T47D (cell line): ENCODE data around the gene MIPOL1.
"Not testable (repeated sequence)": the region's sequence is repeated elsewhere in the genome, so short reads cannot be mapped to it uniquely, and the experiment has no call there.

Experiments used
- DNase-seq, 2 experiments: peaks; one replicate each; pipeline versions ENCODE4 v3.0.0 to v3.0.0-alpha.2; 2011 to 2012; ENCODE audit warnings: low read depth in 1 of 2, low spot score in 1 of 2
- JUND ChIP-seq: IDR thresholded peaks from 2 replicates; pipeline ENCODE4 v1.6.1; 2012; ENCODE audit warnings: low read depth
- in situ Hi-C: cut with HindIII; loops from 2 replicates; pipeline ENCODE4 v1.10.0; 2016; ENCODE audit warnings: low sequenced_read_pairs, low pct_unique_long_range_greater_than_20kb

Gene MIPOL1

DNA sequence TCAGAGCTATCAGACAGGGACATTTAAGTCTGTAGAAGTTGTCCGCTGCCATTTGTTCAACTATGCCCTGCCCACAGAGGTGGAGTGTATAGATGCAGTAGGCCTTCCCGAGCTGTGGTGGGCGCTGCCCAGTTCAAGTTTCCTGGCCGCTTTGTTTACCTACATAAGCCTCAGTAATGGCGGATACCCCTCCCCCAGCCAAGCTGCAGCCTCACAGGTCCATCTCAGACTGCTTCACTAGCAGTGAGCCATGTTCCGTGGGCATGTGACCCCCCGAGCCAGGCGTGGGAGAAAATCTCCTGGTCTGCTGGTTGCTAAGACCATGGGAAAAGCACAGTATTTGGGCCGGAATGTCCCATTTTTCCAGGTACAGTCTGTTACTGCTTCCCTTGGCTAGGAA, 165.9 kb downstream of the MIPOL1 start:
- no peak for DNase-seq
- no peak for TF ChIP-seq JUND
- in situ Hi-C loops = no loop called here

DNA sequence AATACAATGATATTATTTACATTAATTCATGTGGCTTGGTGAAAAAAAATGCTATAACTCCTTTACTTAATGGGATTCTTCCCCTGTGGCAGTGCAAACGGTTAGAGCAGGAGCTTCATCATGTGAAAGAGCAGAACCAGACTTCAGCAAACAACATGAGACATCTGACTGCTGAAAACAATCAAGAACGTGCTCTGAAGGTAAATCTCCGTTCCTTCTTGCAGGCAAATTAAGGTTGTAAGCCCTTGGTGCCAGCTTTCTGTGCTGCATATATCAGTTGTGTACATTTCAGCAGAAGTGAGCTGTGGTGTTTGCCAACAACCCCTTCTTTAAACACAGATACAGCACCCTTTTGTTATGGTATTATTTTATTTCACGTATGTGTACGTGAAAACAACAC, 171.7 kb downstream of the MIPOL1 start:
- in situ Hi-C loops = no loop called here
- peak in 1 of 2 experiments; percentile 52 for DNase-seq
- TF ChIP-seq JUND = no peak

DNA sequence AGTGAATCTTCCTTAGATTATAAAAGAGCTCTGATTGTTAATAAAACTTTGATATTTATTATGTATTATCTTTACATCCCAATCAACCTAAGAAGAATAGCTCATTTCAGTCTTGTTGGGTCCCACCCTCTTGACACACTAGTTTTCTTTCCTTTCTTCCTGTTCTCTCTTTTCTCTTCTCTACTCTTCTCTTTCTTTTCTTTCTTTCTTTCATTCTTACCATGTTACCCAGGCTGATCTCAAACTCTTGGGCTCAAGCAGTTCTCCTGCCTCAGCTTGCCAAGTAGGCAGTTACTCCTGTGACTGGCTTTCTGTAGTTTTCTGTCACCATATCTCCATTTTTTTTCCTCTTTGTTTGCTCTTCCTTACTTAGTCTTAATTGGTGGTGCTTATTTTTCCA, 177.8 kb downstream of the MIPOL1 start:
- no peak for DNase-seq
- in situ Hi-C loops = no loop called here
- no peak for TF ChIP-seq JUND

DNA sequence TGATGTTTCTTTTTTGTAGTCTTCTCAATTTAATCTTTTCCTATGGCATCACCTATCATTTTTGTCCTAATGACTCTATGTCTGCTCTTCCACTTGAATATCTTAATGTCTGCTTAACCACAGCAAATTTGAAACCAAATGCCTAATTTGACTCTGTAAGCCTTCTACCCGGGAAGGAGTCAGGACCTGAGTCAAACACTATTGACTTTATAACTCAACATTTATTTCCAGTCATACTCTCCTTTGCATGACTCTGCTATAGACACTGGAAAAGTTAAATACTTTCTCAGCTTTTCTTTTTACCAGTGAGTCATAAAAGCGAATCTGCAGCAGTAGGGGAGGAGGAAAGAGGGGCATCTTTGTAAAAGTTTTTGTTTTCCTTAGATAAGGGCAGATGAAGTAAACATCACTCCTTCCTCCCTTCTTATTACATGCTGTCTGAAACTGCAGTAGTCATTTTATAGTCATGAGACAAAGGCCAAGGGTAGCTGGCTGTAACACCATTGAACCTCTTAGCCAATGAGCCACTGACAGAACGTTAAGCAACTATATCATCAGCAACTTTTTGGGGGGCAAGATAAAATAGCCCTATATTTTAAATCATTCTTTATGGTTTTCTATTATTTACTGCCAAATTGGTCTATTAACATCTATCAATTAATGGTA, 179.3 kb downstream of the MIPOL1 start:
- DNase-seq = no peak
- in situ Hi-C loops = no loop called here
- TF ChIP-seq JUND = no peak

DNA sequence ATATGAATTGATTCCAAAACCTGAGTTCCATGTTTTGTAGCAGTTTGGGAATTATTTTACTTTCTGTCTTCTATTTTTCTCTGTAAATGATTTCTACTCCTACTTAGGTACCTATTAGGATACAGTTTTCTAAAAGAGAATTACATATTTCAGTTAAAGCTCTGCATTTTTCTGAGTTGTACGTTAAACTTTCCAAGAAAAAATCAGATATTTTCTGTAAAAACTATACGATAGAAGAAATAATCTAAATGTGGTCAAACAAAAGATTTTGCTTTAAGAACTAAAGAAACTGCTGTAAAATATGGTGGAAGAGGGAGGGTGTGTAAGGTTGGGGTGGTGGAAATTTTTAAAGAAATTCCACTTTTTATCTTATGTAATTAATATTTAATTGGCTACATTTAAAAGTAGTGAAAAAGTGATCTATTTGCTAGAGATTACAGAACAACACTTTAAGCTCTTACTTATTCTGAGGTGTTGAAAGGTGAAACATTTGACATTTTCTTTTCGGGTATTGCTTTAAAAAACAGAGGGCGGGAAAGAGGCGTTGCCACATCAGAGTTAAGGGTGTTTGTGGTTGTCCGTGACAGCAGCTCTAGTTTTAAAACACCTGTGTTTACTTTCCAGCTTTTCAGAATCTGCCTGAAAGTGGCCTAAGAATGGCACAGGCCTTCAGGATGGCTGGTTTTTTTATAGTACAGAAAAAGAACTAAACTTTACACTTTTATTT, 187.3 kb downstream of the MIPOL1 start:
- peak in 1 of 2 experiments; percentile 77 for DNase-seq
- TF ChIP-seq JUND = no peak
- in situ Hi-C loops = no loop called here

DNA sequence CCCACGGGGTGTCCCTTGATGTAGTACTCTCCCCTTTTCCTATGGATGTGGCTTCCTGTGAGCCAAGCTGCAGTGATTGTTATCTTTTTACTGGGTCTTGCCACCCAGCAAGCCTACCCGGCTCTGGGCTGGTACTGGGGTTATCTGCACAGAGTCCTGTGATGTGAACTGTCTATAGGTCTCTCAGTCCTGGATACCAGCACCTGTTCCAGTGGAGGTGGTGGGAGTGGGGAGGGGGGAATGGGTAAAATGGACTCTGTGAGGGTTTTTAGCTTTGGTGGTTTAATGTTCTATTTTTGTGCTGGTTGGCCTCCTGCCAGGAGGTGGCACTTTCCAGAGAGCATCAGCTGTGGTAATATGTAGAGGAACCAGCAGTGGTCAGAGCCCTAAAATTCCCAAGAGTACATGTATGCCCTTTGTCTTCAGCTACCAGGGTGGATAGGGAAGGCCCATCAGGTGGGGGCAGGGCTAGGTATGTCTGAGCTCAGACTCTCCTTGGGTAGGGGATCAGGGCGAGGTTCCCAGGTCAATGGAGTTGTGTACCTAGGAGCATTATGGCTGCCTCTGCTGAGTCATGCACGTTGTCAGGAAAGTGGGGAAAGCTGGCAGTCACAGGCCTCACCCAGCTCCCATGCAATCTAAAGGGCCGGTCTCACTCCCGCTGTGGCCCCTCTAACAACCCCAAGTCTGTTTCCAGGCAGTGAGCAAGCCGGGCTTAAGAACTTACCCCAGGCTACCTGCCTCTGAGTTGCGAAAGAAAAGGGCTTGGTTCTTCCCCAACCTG, 199.6 kb downstream of the MIPOL1 start:
- DNase-seq, in situ Hi-C loops: not testable (repeated sequence)

DNA sequence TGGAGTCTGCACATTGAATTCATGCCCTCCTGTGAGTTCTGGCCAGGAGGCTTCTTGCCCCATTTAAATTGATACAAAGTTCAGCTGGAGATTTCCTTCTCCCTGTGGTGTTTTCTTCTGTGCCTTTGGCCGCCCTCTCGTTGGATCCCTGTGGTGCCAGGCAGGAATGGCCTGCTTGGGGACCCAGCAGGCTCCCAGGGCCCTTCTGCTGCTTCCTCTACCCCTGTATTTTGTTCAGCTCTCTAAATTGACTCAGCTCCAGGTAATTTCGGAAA, 200.1 kb downstream of the MIPOL1 start:
- no peak for TF ChIP-seq JUND
- in situ Hi-C loops = no loop called here

DNA sequence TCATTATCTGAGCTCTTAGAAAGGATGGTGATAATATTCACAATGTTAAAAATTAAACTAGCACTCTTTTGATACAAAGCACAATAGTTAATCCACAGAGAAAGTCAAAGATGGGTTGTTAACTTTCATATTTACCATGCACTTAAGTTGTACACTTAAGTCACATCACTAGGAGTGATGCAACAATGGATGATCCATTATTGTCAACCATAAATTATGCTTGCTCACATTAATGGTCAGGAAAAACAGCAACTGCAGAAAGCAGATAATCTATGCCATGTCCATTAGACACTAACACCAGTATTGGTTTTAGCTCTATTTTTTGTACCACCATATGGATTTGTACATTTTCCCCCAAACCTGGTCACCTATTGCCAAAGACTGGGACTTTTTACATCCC, 201.8 kb downstream of the MIPOL1 start:
- DNase-seq = no peak
- in situ Hi-C loops = no loop called here
- TF ChIP-seq JUND = no peak

More for the DNA sequence above, 200.1 kb downstream of the MIPOL1 start:
- DNase-seq = no peak

DNA sequence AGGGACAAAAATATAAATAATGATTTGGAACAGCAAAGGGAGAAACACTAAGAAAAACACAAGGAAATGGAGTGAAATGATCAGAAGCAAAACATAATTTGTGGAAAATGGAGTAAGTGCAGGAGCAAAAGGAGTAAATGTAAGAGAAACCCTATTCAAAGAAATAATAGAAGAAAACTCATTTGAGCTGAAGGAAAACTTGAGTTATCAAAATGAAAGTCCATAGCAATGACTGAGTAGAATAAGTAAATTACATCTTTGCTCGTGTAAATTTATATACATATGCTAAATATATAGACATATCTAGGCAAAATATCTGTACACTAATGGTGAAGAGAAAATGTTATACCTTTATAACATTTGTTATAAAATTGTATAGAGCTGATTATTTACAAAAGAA, 203.4 kb downstream of the MIPOL1 start:
- in situ Hi-C loops = no loop called here
- no peak for TF ChIP-seq JUND
- DNase-seq = no peak

DNA sequence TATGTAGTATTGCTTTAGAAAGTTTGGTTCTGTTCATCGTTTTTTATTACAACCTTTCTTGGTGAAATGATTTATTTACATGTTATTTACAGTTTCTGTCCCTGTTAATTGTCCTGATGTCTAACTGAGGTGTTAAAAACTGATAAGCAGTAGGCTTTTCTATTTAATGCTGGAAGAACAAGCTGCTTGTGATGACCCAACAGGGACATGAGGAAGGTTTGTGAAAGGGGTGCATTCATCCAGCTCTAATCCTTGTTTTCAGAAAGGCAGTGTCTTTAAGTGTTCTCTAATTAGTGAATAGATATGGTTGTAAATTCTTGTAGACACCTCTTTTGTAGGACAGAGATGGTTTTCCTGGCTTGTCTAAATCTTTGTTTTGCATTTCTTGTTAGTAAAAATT, 205.9 kb downstream of the MIPOL1 start:
- in situ Hi-C loops = no loop called here
- no peak for TF ChIP-seq JUND
- DNase-seq = no peak

DNA sequence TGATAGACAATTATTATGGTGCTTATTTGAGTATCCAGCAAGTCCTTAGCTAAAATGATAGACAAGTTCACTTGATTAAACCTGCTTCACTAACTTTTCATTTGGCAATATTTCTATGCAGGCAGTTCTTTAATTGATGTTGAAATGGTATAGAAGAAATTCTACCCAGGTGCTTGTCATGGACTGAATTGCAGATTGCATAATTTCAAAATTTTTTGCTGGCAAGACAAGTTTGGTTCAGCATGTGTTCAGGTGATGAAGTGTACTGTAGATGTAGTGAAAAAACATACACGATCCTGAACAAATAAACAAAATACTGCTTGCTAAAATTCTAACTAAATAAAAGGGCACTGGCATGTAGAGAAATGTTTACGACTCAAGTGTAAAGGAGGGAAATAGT, 208.4 kb downstream of the MIPOL1 start:
- no peak for TF ChIP-seq JUND
- no peak for DNase-seq
- in situ Hi-C loops = no loop called here

DNA sequence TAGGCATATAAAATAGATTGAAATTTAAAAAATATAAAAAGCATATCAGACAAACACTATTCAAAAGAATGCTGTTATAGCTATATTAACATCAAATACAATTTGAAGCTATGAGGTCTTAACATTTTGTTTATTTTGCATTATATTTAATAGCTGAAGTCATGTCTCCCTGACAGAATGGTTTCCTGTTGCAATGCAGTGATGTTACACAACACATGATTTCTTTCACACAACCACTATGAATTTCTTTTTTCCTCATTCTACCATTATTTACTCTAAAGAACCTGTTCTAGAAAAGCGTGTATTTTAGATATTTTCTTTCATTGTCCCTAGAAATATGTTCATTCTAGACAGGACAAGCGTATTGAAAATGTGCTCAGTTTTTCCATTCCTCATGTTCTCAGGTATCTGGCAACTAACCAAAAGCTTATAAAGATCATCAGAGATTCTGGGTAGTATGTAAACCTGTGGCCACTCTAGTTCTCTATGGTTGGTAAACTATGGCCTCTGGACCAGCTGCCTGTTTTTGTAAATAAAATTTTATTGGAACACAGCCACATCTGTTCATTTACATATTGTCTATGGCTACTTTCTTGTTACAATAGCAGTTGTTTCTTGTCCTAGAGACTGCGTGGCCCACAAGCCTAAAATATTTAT, 213.5 kb downstream of the MIPOL1 start:
- DNase-seq = peak in 1 of 2 experiments; percentile 54
- in situ Hi-C loops = no loop called here
- TF ChIP-seq JUND = no peak

DNA sequence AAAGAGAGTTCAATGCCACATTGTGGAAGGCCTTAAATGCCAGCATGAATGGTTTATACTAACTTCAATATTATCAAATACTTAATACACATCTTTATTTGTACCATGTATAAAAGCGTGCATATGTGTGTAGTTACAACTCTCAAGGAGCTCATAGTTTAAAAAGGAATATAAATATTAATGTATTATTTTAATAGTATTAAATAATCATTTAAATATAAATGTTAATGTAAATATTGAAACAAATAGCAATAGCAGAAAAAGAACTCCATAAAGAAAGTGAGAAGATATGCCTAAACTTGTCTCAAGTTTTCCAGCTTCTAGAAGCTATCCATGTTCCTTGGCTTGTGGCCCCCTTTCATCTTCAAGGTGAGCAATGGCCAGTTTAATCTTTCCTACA, 215.3 kb downstream of the MIPOL1 start:
- in situ Hi-C loops = no loop called here
- no peak for DNase-seq
- no peak for TF ChIP-seq JUND
